Prostate gland (tissue), 2 donors: ENCODE measurements around the gene TNS1. TPM values are rescaled to one million over a fixed set of nuclear protein-coding genes. Genes with fewer than 3 reads are reported as not detected.

ENCODE experiments used
- DNase-seq: peaks from one replicate; pipeline ENCODE4 v3.0.0-alpha.2; 2019; ENCODE audit warnings: low spot score
- H3K27ac ChIP-seq, 2 donors: fragments of 200-600 bp; sonication (generic); 2 replicates each; pipeline ENCODE4 v1.5.1; 2017 to 2019
- H3K27me3 ChIP-seq: fragments of 200-600 bp; sonication (generic); replicated peaks from 2 replicates; pipeline ENCODE4 v1.5.1; 2019; ENCODE audit not compliant: insufficient read depth
- H3K36me3 ChIP-seq, 2 donors: fragments of 200-600 bp; sonication (generic); 1 replicate in 1 of 2; 2 replicates in 1 of 2; pipeline versions ENCODE4 v1.5.1 to v1.8.1; 2017 to 2019
- H3K4me1 ChIP-seq: fragments of 200-600 bp; sonication (generic); replicated peaks from 2 replicates; pipeline ENCODE4 v1.5.1; 2019
- H3K4me3 ChIP-seq, 2 donors: fragments of 200-600 bp; sonication (generic); 2 replicates each; pipeline ENCODE4 v1.5.1; 2017 to 2019
- H3K9me3 ChIP-seq: fragments of 200-600 bp; sonication (generic); 2 replicates; pipeline ENCODE4 v1.5.1; 2017
- CTCF ChIP-seq, 4 experiments: fragments of 200-600 bp in 2 of 4; fragments of 450-650 bp in 2 of 4; sonication (generic) in 2 of 4; IDR thresholded peaks; 1 replicate in 3 of 4; 2 replicates in 1 of 4; pipeline ENCODE4 v1.5.1; 2016 to 2019; ENCODE audit warnings: antibody characterized with exemption in 4 of 4, mild to moderate bottlenecking in 2 of 4, moderate library complexity in 2 of 4
- POLR2A ChIP-seq: fragments of 450-650 bp; IDR thresholded peaks from one replicate; pipeline ENCODE4 v1.6.1; 2016; ENCODE audit warnings: antibody characterized with exemption, mild to moderate bottlenecking
- POLR2AphosphoS5 ChIP-seq: sonication (generic); formaldehyde crosslinking; IDR thresholded peaks from one replicate; pipeline ENCODE4 v1.6.1; 2017; ENCODE audit warnings: antibody characterized with exemption
- WGBS: methylation state at CpG from one replicate; pipeline ENCODE4 v1.1.5; 2018; 5-methylcytosine and 5-hydroxymethylcytosine counted together
- intact Hi-C: fragments of 100-400 bp; cut with DNase I; formaldehyde crosslinking; loops from one replicate; pipeline ENCODE4 v1.14.2; 2022
- total RNA-seq, 2 donors: library from RNA; depleted of rRNA; stranded (reverse); fragments of >200 nt; gene quantifications; one replicate each; pipeline ENCODE4 v1.1.0, GENCODE V29; 2016

TNS1 gene
- total RNA-seq, 2 donors from 2014 or later = 238 to 659 TPM

DNA sequence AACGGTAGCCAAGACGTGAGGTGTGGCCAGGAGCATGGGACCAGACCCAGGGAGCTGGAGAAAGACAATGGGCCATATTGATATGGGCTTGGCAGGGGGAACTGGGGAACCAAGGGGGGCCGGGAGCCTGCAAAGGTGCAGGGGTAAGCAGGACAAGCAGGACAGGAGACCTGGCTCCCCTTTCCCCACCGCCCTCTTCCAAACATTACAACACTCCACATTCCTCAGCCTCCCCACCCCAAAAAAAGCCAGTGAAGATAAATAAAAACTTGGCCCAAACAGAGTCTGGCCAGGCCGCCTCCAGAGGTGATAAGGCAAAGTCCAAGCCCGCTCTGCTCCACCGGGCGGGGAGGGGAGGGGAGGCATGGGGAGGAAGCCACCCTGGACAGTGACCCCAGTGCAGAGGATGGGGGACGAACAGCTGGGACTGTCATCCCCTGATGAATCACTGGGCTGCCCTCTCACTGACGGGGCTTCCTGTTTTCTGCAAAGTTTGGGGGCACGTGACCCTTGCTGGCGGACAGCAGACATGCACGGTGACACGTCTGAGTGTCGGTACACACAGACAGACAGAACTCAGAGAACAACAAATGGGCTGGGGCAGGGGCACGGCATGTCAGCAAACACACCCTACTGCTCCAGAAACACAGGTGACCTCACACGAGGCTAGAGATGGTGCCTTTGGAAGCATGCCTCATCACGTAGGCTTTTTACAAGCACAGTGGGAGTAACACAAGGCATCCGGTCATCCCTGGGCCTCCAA is 100.2 kb downstream of the TNS1 start:
- DNase-seq = peak; percentile 84
- H3K4me3 ChIP-seq = no peak overlapping the region
- no peaks in the 10 kb centered on the region for H3K9me3 ChIP-seq
- TF ChIP-seq CTCF (IDR thresholded peaks at IDR 0.05) (no peak), POLR2A (peak; percentile 45), POLR2AphosphoS5 (peak; percentile 89)
- H3K36me3 ChIP-seq = no peaks in the 10 kb centered on the region
- WGBS = 8% methylated on average over 19 of the region's 19 CpGs
- peaks cover 17% of the 10 kb centered on the region for H3K4me1 ChIP-seq
- no peaks in the 10 kb centered on the region for H3K27me3 ChIP-seq
- peak overlapping the region; percentile 91 to 92 for H3K27ac ChIP-seq
- intact Hi-C loops = loop anchor here (5.0 kb wide), 1 partner anchor 35 kb away; no protein-coding TSS in a partner anchor

- 51% methylated on average over 5 of the region's 5 CpGs for WGBS
- intact Hi-C loops = loop anchor here (5.0 kb wide), 1 partner anchor 35 kb away; no protein-coding TSS in a partner anchor
- H3K9me3 ChIP-seq = no peaks in the 10 kb centered on the region
- H3K36me3 ChIP-seq = no peaks in the 10 kb centered on the region
- no peak for DNase-seq
- H3K4me1 ChIP-seq = peaks cover 17% of the 10 kb centered on the region
- H3K27me3 ChIP-seq = no peaks in the 10 kb centered on the region
- H3K4me3 ChIP-seq = no peak overlapping the region
- peak overlapping the region; percentile 91 to 92 for H3K27ac ChIP-seq
- TF ChIP-seq CTCF (IDR thresholded peaks at IDR 0.05) = no peak
- TF ChIP-seq POLR2AphosphoS5 = no peak
- TF ChIP-seq POLR2A = no peak
Measured at GRCh38 chr2:217901835-217902378, 100.9 kb downstream of the TNS1 start.

DNA sequence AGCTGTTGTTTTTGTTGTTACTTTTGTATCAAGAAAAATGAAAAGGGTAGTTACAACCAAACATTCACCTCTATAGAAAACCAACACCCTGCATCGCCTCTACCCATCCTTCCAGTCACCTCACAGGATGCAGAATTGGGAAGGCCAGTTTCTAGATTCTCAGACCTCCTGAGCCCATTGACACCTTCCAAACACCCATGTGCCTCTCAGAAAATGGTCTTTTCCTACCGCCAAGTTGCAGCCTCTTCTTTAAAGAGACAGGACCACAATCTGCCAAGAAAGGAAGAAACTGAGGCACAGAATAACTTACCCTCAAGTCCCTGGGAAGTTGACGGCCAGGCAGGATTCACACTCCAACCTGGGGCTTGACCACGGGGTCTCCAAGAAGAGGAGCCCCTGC is 101.4 kb downstream of the TNS1 start:
- H3K4me3 ChIP-seq = no peak overlapping the region
- DNase-seq = no peak
- 88% methylated on average over 4 of the region's 4 CpGs for WGBS
- no peaks in the 10 kb centered on the region for H3K36me3 ChIP-seq
- intact Hi-C loops = loop anchor here (5.0 kb wide), 1 partner anchor 36 kb away; no protein-coding TSS in a partner anchor
- no peak for TF ChIP-seq POLR2AphosphoS5
- TF ChIP-seq CTCF (IDR thresholded peaks at IDR 0.05) = no peak
- TF ChIP-seq POLR2A = no peak
- no peaks in the 10 kb centered on the region for H3K27me3 ChIP-seq
- H3K4me1 ChIP-seq = peaks cover 17% of the 10 kb centered on the region
- H3K27ac ChIP-seq = peak overlapping the region; percentile 91 to 92
- no peaks in the 10 kb centered on the region for H3K9me3 ChIP-seq

GRCh38 chr2:217900780-217901360 is 101.9 kb downstream of the TNS1 start:
- H3K27ac ChIP-seq = peak overlapping the region; percentile 91 to 92
- H3K4me1 ChIP-seq = peaks cover 17% of the 10 kb centered on the region
- H3K4me3 ChIP-seq = no peak overlapping the region
- H3K36me3 ChIP-seq = no peaks in the 10 kb centered on the region
- WGBS = 77% methylated on average over 7 of the region's 7 CpGs
- H3K27me3 ChIP-seq = no peaks in the 10 kb centered on the region
- TF ChIP-seq CTCF (IDR thresholded peaks at IDR 0.05) (no peak), POLR2A (no peak), POLR2AphosphoS5 (no peak)
- no peaks in the 10 kb centered on the region for H3K9me3 ChIP-seq
- no peak for DNase-seq
- intact Hi-C loops = loop anchor here (5.0 kb wide), 1 partner anchor 36 kb away; no protein-coding TSS in a partner anchor
